DMS 273 (cell line): ENCODE data around the gene RADIL.
A peak's percentile ranks its signal among the peaks of the same experiment; 100 is the strongest.
"Not testable (repeated sequence)": the region's sequence is repeated elsewhere in the genome, so short reads cannot be mapped to it uniquely, and the experiment has no call there.

Experiments used
- DNase-seq: peaks from one replicate; lab custom pipeline; 2025; ENCODE audit not compliant: unreplicated experiment; lab: John Stamatoyannopoulos, UW

Gene RADIL

GRCh38 chr7:4883372-4884144 is at the start of gene RADIL:
Gene RADIL (minus strand): TSS chr7:4883716. CDS start chr7:4878139, 5,577 bp downstream.
- DNase-seq, result peak; percentile 98

GRCh38 chr7:4931943-4932342 is 48.4 kb upstream of the RADIL start:
- peak; percentile 77 for DNase-seq

- no peak for DNase-seq
Measured at GRCh38 chr7:4929005-4929404, 45.5 kb upstream of the RADIL start.

- no peak for DNase-seq
Measured at GRCh38 chr7:4928445-4928844, 44.9 kb upstream of the RADIL start.

- DNase-seq, result no peak
Measured at GRCh38 chr7:4919969-4920766, 36.7 kb upstream of the RADIL start.

- no peak for DNase-seq
Measured at GRCh38 chr7:4916113-4916512, 32.6 kb upstream of the RADIL start.

GRCh38 chr7:4911111-4911828 is 27.8 kb upstream of the RADIL start:
- DNase-seq, result no peak

GRCh38 chr7:4906682-4907081 is 23.2 kb upstream of the RADIL start:
- peak; percentile 26 for DNase-seq

- no peak for DNase-seq
Measured at GRCh38 chr7:4905171-4905570, 21.7 kb upstream of the RADIL start.

GRCh38 chr7:4904346-4904745 is 20.8 kb upstream of the RADIL start:
- no peak for DNase-seq

- no peak for DNase-seq
Measured at GRCh38 chr7:4895766-4896165, 12.2 kb upstream of the RADIL start.

GRCh38 chr7:4894482-4894881 is 11.0 kb upstream of the RADIL start:
- DNase-seq, result no peak

- DNase-seq, result no peak
Measured at GRCh38 chr7:4893929-4894475, 10.5 kb upstream of the RADIL start.

GRCh38 chr7:4893188-4893587 is 9.7 kb upstream of the RADIL start:
- DNase-seq, result not testable (repeated sequence)

- DNase-seq, result not testable (repeated sequence)
Measured at GRCh38 chr7:4891522-4891921, 8.0 kb upstream of the RADIL start.

GRCh38 chr7:4889682-4890081 is 6.2 kb upstream of the RADIL start:
- no peak for DNase-seq

- no peak for DNase-seq
Measured at GRCh38 chr7:4888161-4888560, 4.6 kb upstream of the RADIL start.

- DNase-seq, result no peak
Measured at GRCh38 chr7:4886671-4887070, 3.2 kb upstream of the RADIL start.

- DNase-seq, result no peak
Measured at GRCh38 chr7:4885317-4885807, 1.8 kb upstream of the RADIL start.

GRCh38 chr7:4884164-4884563 is 648 bp upstream of the RADIL start:
- no peak for DNase-seq

GRCh38 chr7:4883033-4883371 is 514 bp downstream of the RADIL start:
- no peak for DNase-seq
